Fibroblast of mammary gland (primary cell): Measurements from ENCODE around the gene AUTS2.

Experiments
- DNase-seq: peaks from one replicate; pipeline ENCODE4 v3.0.0-alpha.2; 2010; ENCODE audit warnings: low read depth
- H3K4me3 ChIP-seq: 2 replicates; pipeline ENCODE4 v1.5.1; 2011; ENCODE audit warnings: low read depth, mild to moderate bottlenecking, low read length, moderate library complexity; ENCODE audit not compliant: control insufficient read depth
- CTCF ChIP-seq: conservative IDR thresholded peaks from 2 replicates; pipeline ENCODE4 v1.5.1; 2011; ENCODE audit warnings: low read depth, low read length, inconsistent platforms; ENCODE audit not compliant: control insufficient read depth, insufficient read depth

The AUTS2 gene

DNA sequence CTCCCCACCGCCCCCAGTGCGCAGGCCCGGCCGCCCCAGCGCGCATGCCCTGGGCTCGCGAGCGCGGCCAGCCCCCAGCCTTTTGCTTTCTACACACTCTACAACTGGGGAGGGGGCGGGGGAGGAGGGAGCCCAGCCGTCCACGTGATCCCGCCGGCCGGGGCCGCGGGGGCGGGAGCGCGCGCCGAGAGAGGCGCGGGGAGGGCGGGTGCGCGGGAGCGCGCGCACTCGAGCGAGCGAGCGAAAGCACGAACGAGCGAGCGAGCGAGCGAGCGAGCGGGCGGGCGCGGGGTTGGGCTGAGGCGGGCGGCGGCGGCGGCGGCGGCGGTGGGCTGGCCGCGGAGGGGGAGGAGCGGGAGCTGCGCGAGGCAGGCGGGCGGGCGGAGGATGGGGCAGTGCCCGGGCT is at the start of gene AUTS2:
TSS of gene AUTS2 (plus strand) at position 395 of the 406 bp plus-strand sequence. CDS start 1,179 bp downstream, outside the sequence.
- DNase-seq = peak; percentile 75
- no peak for TF ChIP-seq CTCF
- peak within 1 kb of the TSS; percentile 85 for H3K4me3 ChIP-seq

DNA sequence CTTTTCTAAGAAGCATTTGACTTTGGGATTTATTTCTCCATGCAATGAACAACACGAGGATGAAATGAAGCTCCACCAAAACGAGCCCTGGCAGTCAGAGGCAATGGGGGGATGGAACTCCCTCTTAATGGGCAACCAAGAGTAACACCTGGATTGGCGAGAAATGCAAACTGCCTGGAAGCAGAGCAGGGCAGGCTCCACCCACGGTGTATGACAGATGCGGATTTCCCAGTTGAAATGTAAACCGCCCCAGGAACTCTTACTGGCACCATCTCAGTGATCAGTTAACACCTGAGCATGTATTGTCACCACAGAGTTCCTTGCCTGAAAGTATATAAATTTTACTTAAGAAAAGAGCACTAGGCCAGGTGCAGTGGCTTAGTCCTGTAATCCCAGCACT is 47.3 kb upstream of the AUTS2 start:
- no peak for TF ChIP-seq CTCF
- no peak for DNase-seq
- H3K4me3 ChIP-seq = no peak overlapping the region

GRCh38 chr7:69553190-69553589 is 45.1 kb upstream of the AUTS2 start:
- TF ChIP-seq CTCF = no peak
- no peak overlapping the region for H3K4me3 ChIP-seq
- DNase-seq = no peak

DNA sequence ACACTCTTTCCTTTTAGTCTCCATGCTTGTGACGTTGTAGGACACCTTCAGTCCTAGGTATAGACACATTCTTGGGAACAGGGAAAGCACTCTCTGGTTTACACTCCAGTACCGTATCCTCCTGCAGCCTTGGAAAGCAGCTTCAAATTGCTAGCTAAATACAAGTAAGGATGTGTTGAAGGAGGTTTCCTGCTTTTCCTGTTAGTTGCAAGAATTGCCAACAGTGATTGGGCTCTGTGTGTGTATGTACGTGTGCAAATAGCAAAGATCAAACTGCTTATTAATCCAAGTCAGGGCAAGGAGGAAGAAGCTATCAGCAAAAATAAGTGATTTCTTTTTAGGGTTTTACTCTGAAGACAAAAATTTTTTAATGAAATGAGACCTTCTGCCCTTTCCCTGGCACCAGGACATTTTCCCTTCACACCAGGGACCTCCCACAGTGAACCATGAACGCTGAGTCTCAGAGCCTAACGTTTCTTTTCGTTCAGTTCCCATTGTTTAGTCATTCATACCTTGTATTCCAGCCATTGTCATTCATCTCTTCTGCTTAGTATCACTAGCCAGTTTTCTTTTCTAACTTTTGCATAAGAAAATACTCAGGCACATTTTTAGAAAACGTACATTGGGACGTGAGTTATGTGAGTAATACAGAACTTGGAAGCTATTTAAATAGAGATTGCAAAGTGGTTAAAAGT is 36.9 kb upstream of the AUTS2 start:
- TF ChIP-seq CTCF = no peak
- H3K4me3 ChIP-seq = no peak overlapping the region
- no peak for DNase-seq

- DNase-seq = peak; percentile 81
- H3K4me3 ChIP-seq = no peak overlapping the region
- no peak for TF ChIP-seq CTCF
These were observed 33.5 kb upstream of the AUTS2 start for GRCh38 chr7:69564454-69565417.

- no peak for TF ChIP-seq CTCF
- no peak for DNase-seq
- H3K4me3 ChIP-seq = no peak overlapping the region
These were observed 30.5 kb upstream of the AUTS2 start for GRCh38 chr7:69567800-69568199.
